Gastroesophageal sphincter (tissue), 4 donors: ENCODE measurements around the gene GIPC2. TPM values are rescaled to one million over a fixed set of nuclear protein-coding genes. Genes with fewer than 3 reads are reported as not detected.

ENCODE experiments used
- ATAC-seq: fragments of 150-250 bp; one replicate; pipeline ENCODE4 v1.9.1; 2016; ENCODE audit warnings: mild to moderate bottlenecking, moderate library complexity
- H3K27ac ChIP-seq, 4 donors: fragments of 200-600 bp; sonication (generic) in 3 of 4; 1 replicate in 3 of 4; 2 replicates in 1 of 4; pipeline ENCODE4 v1.5.1; 2016 to 2019
- H3K27me3 ChIP-seq: fragments of 200-600 bp; sonication (generic); one replicate; pipeline ENCODE4 v1.5.1; 2019
- H3K36me3 ChIP-seq, 2 donors: fragments of 200-600 bp; sonication (generic); one replicate each; pipeline ENCODE4 v1.5.1; 2019; ENCODE audit warnings: control low read depth in 1 of 2
- H3K4me1 ChIP-seq, 3 donors: fragments of 200-600 bp; sonication (generic); 1 replicate in 2 of 3; 2 replicates in 1 of 3; pipeline ENCODE4 v1.5.1; 2016 to 2019; ENCODE audit warnings: control low read depth in 2 of 3
- H3K4me3 ChIP-seq, 2 donors: fragments of 200-600 bp; sonication (generic); one replicate each; pipeline ENCODE4 v1.5.1; 2019; ENCODE audit warnings: mild to moderate bottlenecking in 1 of 2, moderate library complexity in 1 of 2
- H3K9me3 ChIP-seq, 3 donors: fragments of 200-600 bp; sonication (generic); one replicate each; pipeline ENCODE4 v1.5.1; 2017 to 2019; ENCODE audit warnings: control low read depth in 2 of 3
- CTCF ChIP-seq, 4 experiments: fragments of 200-600 bp in 2 of 4; fragments of 450-650 bp in 2 of 4; sonication (generic) in 1 of 4; IDR thresholded peaks; one replicate each; pipeline ENCODE4 v1.5.1; 2017 to 2019; ENCODE audit warnings: antibody characterized with exemption in 4 of 4, mild to moderate bottlenecking in 2 of 4, moderate library complexity in 2 of 4
- EP300 ChIP-seq: sonication (generic); formaldehyde crosslinking; IDR thresholded peaks from one replicate; pipeline ENCODE4 v1.6.1; 2017; ENCODE audit warnings: antibody characterized with exemption, mild to moderate bottlenecking
- POLR2A ChIP-seq, 2 donors: fragments of 450-650 bp; IDR thresholded peaks; one replicate each; pipeline ENCODE4 v1.6.1; 2017; ENCODE audit warnings: antibody characterized with exemption in 2 of 2, mild to moderate bottlenecking in 2 of 2, moderate library complexity in 1 of 2
- POLR2AphosphoS5 ChIP-seq: sonication (generic); formaldehyde crosslinking; IDR thresholded peaks from one replicate; pipeline ENCODE4 v1.6.1; 2017; ENCODE audit warnings: antibody characterized with exemption
- WGBS, 2 donors: methylation state at CpG; one replicate each; pipeline ENCODE4 v1.1.5; 2018; ENCODE audit warnings: low coverage in 1 of 2; 5-methylcytosine and 5-hydroxymethylcytosine counted together
- total RNA-seq, 4 donors: library from RNA; depleted of rRNA; stranded (reverse); fragments of >200 nt; gene quantifications; one replicate each; pipeline ENCODE4 v1.1.0, GENCODE V29; 2016

The GIPC2 gene
- total RNA-seq, 4 donors from 2014 or later = 2.2 to 9.0 (median 5.5) TPM

GRCh38 chr1:78132174-78132947, 86.6 kb downstream of the GIPC2 start:
- Histone ChIP-seq H3K4me1 (no peaks in the 10 kb centered on the region), H3K4me3 (no peak overlapping the region), H3K27me3 (no peaks in the 10 kb centered on the region), H3K27ac (no peak overlapping the region), H3K36me3 (no peaks in the 10 kb centered on the region), H3K9me3 (no peaks in the 10 kb centered on the region)
- ATAC-seq = no peak
- TF ChIP-seq POLR2A (IDR thresholded peaks at IDR 0.05) = no peak
- TF ChIP-seq POLR2AphosphoS5 = no peak
- no peak for TF ChIP-seq EP300
- no peak for TF ChIP-seq CTCF (IDR thresholded peaks at IDR 0.05)
- WGBS, 2 donors = 83 to 88% methylated on average over 3 of the region's 3 CpGs

GRCh38 chr1:78132948-78133322, 87.2 kb downstream of the GIPC2 start:
- WGBS, 2 donors = 50 to 100% methylated on average over 1 of the region's 1 CpG
- H3K4me1 ChIP-seq = no peaks in the 10 kb centered on the region
- H3K36me3 ChIP-seq = no peaks in the 10 kb centered on the region
- ATAC-seq = no peak
- no peaks in the 10 kb centered on the region for H3K9me3 ChIP-seq
- H3K27ac ChIP-seq = no peak overlapping the region
- TF ChIP-seq POLR2AphosphoS5 = no peak
- TF ChIP-seq CTCF (IDR thresholded peaks at IDR 0.05) = no peak
- no peak for TF ChIP-seq POLR2A (IDR thresholded peaks at IDR 0.05)
- no peak for TF ChIP-seq EP300
- H3K4me3 ChIP-seq = no peak overlapping the region
- no peaks in the 10 kb centered on the region for H3K27me3 ChIP-seq

GRCh38 chr1:78136680-78137079, 90.9 kb downstream of the GIPC2 start:
- no peak for ATAC-seq
- Histone ChIP-seq H3K4me1 (no peaks in the 10 kb centered on the region), H3K36me3 (no peaks in the 10 kb centered on the region), H3K4me3 (no peak overlapping the region), H3K27ac (no peak overlapping the region), H3K27me3 (no peaks in the 10 kb centered on the region), H3K9me3 (no peaks in the 10 kb centered on the region)
- 82 to 100% methylated on average over 1 of the region's 1 CpG for WGBS, 2 donors
- TF ChIP-seq POLR2AphosphoS5 (no peak), POLR2A (IDR thresholded peaks at IDR 0.05) (no peak)

- no peak overlapping the region for H3K27ac ChIP-seq
- no peaks in the 10 kb centered on the region for H3K36me3 ChIP-seq
- ATAC-seq = no peak
- no peaks in the 10 kb centered on the region for H3K27me3 ChIP-seq
- WGBS, 2 donors = 89 to 93% methylated on average over 2 to 3 of the region's 3 CpGs
- peaks cover 0 to 4% (median 0%) of the 10 kb centered on the region in 3 donors for H3K4me1 ChIP-seq
- TF ChIP-seq EP300 = no peak
- TF ChIP-seq POLR2AphosphoS5 = no peak
- no peak for TF ChIP-seq POLR2A (IDR thresholded peaks at IDR 0.05)
- no peak for TF ChIP-seq CTCF (IDR thresholded peaks at IDR 0.05)
- no peak overlapping the region for H3K4me3 ChIP-seq
- H3K9me3 ChIP-seq = no peaks in the 10 kb centered on the region
Measured at GRCh38 chr1:78141531-78142231, 95.9 kb downstream of the GIPC2 start.

GRCh38 chr1:78142736-78143135, 97.0 kb downstream of the GIPC2 start:
- no peaks in the 10 kb centered on the region for H3K36me3 ChIP-seq
- H3K27ac ChIP-seq = no peak overlapping the region
- ATAC-seq = no peak
- no peaks in the 10 kb centered on the region for H3K27me3 ChIP-seq
- H3K4me3 ChIP-seq = no peak overlapping the region
- TF ChIP-seq POLR2A (IDR thresholded peaks at IDR 0.05) (no peak), EP300 (no peak), POLR2AphosphoS5 (no peak), CTCF (IDR thresholded peaks at IDR 0.05) (no peak)
- 85 to 95% methylated on average over 4 of the region's 4 CpGs for WGBS, 2 donors
- no peaks in the 10 kb centered on the region for H3K9me3 ChIP-seq
- peaks cover 0 to 4% (median 0%) of the 10 kb centered on the region in 3 donors for H3K4me1 ChIP-seq
